HEK293 (cell line): ENCODE data around the gene DDAH1.

Experiments
- CTCF ChIA-PET: fragments of 350-600 bp; formaldehyde crosslinking; extraction: SDS; loops from one replicate; lab custom pipeline; 2021; ENCODE audit warnings: antibody characterized with exemption; lab: Yijun Ruan, JAX
- POLR2A ChIA-PET: fragments of 300-600 bp; formaldehyde crosslinking; extraction: SDS; loops from one replicate; lab custom pipeline; 2020; ENCODE audit warnings: antibody characterized with exemption, inconsistent platforms; lab: Yijun Ruan, JAX
- H3K27ac ChIP-seq: fragments of 200-500 bp; sonication (Bioruptor generic); 2 replicates; pipeline ENCODE4 v1.5.1; 2014; ENCODE audit warnings: low read depth, low read length, control low read depth, inconsistent platforms; ENCODE audit errors: extremely low read depth
- H3K36me3 ChIP-seq, 2 experiments: fragments of 200-500 bp in 1 of 2; sonication (Bioruptor generic) in 1 of 2; 1 replicate in 1 of 2; 2 replicates in 1 of 2; pipeline ENCODE4 v1.5.1; 2014 to 2017; ENCODE audit warnings: inconsistent platforms in 2 of 2, low read length in 2 of 2; ENCODE audit not compliant: control insufficient read depth in 2 of 2, insufficient read depth in 1 of 2
- H3K4me1 ChIP-seq: fragments of 200-500 bp; sonication (Bioruptor generic); 2 replicates; pipeline ENCODE4 v1.5.1; 2014; ENCODE audit warnings: mild to moderate bottlenecking, low read length, inconsistent platforms; ENCODE audit not compliant: control insufficient read depth, insufficient read depth
- H3K4me3 ChIP-seq: 2 replicates; pipeline ENCODE4 v1.5.1; 2011; ENCODE audit warnings: low read depth, mild to moderate bottlenecking, control low read depth, low read length, moderate library complexity
- H3K9me3 ChIP-seq: fragments of 200-500 bp; sonication (Bioruptor generic); 2 replicates; pipeline ENCODE4 v1.5.1; 2014; ENCODE audit warnings: low read depth, low read length, inconsistent platforms; ENCODE audit not compliant: control insufficient read depth, insufficient read depth
- BCL11A ChIP-seq: fragments of 450-650 bp; formaldehyde crosslinking; IDR thresholded peaks from 2 replicates; pipeline ENCODE4 v1.5.1; 2016; ENCODE audit warnings: low read depth, missing biosample characterization, missing genetic modification characterization
- CTCF ChIP-seq: fragments of 450-650 bp; formaldehyde crosslinking; IDR thresholded peaks from 2 replicates; pipeline ENCODE4 v1.5.1; 2016; ENCODE audit warnings: missing biosample characterization, missing genetic modification characterization
- GFI1B ChIP-seq: fragments of 450-650 bp; formaldehyde crosslinking; IDR thresholded peaks from 2 replicates; pipeline ENCODE4 v1.5.1; 2016; ENCODE audit warnings: missing biosample characterization, missing genetic modification characterization
- TRIM28 ChIP-seq: IDR thresholded peaks from 2 replicates; pipeline ENCODE4 v1.6.1; 2011; ENCODE audit warnings: low read length, control low read depth, borderline replicate concordance
- ZNF132 ChIP-seq: fragments of 450-650 bp; formaldehyde crosslinking; IDR thresholded peaks from 2 replicates; pipeline ENCODE4 v1.5.1; 2017; ENCODE audit warnings: missing biosample characterization, missing genetic modification characterization, borderline replicate concordance
- ZNF19 ChIP-seq: fragments of 450-650 bp; formaldehyde crosslinking; IDR thresholded peaks from 2 replicates; pipeline ENCODE4; 2016; ENCODE audit warnings: missing biosample characterization, missing genetic modification characterization, low read depth
- ZNF202 ChIP-seq: fragments of 450-650 bp; formaldehyde crosslinking; IDR thresholded peaks from 2 replicates; pipeline ENCODE4 v1.5.1; 2016; ENCODE audit warnings: missing biosample characterization, missing genetic modification characterization, borderline replicate concordance
- ZNF335 ChIP-seq: fragments of 450-650 bp; formaldehyde crosslinking; conservative IDR thresholded peaks from 2 replicates; pipeline ENCODE4 v1.5.1; 2016; ENCODE audit warnings: missing biosample characterization, missing genetic modification characterization
- ZNF362 ChIP-seq: fragments of 450-650 bp; formaldehyde crosslinking; IDR thresholded peaks from 2 replicates; pipeline ENCODE4 v1.5.1; 2016; ENCODE audit warnings: missing biosample characterization, missing genetic modification characterization
- ZNF394 ChIP-seq: fragments of 450-650 bp; formaldehyde crosslinking; IDR thresholded peaks from 2 replicates; pipeline ENCODE4 v1.5.1; 2016; ENCODE audit warnings: missing biosample characterization, missing genetic modification characterization, mild to moderate bottlenecking, moderate library complexity, borderline replicate concordance
- ZNF530 ChIP-seq: fragments of 450-650 bp; formaldehyde crosslinking; IDR thresholded peaks from 2 replicates; pipeline ENCODE4 v1.5.1; 2016; ENCODE audit warnings: low read depth, missing biosample characterization, missing genetic modification characterization
- ZNF548 ChIP-seq: fragments of 450-650 bp; formaldehyde crosslinking; IDR thresholded peaks from 2 replicates; pipeline ENCODE4 v1.5.1; 2016; ENCODE audit warnings: missing biosample characterization, missing genetic modification characterization
- ZNF600 ChIP-seq: fragments of 450-650 bp; formaldehyde crosslinking; IDR thresholded peaks from 2 replicates; pipeline ENCODE4 v1.5.1; 2016; ENCODE audit warnings: missing biosample characterization, missing genetic modification characterization
- ZNF792 ChIP-seq: fragments of 450-650 bp; formaldehyde crosslinking; IDR thresholded peaks from 2 replicates; pipeline ENCODE4 v1.5.1; 2016; ENCODE audit warnings: missing biosample characterization, missing genetic modification characterization
- ZSCAN16 ChIP-seq: fragments of 450-650 bp; formaldehyde crosslinking; IDR thresholded peaks from 2 replicates; pipeline ENCODE4 v1.5.1; 2016; ENCODE audit warnings: missing biosample characterization, missing genetic modification characterization
- TF ChIP-seq, protein P1 (sequence below): fragments of 450-650 bp; formaldehyde crosslinking; IDR thresholded peaks from 2 replicates; pipeline ENCODE4 v1.5.1; 2017; ENCODE audit warnings: missing biosample characterization, missing genetic modification characterization
- TF ChIP-seq, protein P2 (sequence below): fragments of 450-650 bp; formaldehyde crosslinking; conservative IDR thresholded peaks from 2 replicates; pipeline ENCODE4 v1.5.1; 2016; ENCODE audit warnings: low read depth, missing biosample characterization, missing genetic modification characterization

DDAH1 gene

DNA sequence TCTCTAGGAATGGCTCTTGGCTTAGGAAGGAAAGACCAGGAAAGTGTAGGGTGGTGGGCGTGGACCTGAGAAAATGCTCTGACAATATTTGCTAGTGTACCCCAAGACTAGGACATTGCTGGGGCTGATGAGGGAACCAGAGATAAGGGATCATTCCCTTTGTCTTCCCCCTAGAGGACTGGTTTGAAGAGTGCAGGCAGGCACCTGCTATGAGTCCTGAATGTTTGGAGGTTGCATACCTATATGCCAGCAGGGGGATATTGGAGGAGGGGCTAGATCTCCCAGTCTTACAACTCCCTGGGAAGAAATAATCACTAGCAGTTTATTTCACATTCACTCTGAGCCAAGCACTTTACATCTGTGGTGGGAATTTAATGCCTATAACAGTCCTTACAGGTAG, 182.5 kb downstream of the DDAH1 start:
- Histone ChIP-seq H3K27ac (no peak overlapping the region), H3K36me3 (no peaks in the 10 kb centered on the region), H3K9me3 (no peaks in the 10 kb centered on the region), H3K4me1 (no peaks in the 10 kb centered on the region), H3K4me3 (no peak overlapping the region)
- POLR2A ChIA-PET = no interaction called here
- CTCF ChIA-PET = interaction anchor here (1.1 to 2.1 kb wide), 2 partner anchors 15 to 26 kb away, joined by 3 to 7 read pairs; no protein-coding TSS in a partner anchor
- TF ChIP-seq ZNF335 (tag by site-specific recombination) (peak; percentile 53; the same call in 1 of the 2 replicates), ZNF202 (tag by site-specific recombination) (no peak), CTCF (peak; percentile 50; the same call in 1 of the 2 replicates)

DNA sequence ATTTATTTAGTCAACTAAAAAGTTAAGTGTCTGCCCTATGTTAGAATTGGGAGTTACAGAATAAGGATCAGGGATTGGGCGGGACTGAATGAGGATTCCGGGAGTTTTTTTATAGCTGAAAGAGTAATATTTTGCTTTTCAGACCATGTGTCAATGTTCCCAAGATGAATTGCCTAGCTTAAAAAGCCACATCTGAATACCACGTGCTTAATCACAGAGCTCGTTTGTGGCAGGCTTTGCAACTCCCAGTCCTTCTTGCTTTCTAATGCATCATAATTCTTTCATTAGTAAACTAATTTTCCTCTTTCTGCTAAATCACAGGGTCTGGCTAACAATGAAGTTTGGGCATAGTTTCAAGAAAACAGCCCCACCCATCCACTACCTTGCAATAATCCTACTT, 184.3 kb downstream of the DDAH1 start:
- ChIA-PET CTCF (interaction anchor here (0.6 to 2.1 kb wide), 4 partner anchors 9 to 1210 kb away, joined by 3 to 7 read pairs (median 4); no protein-coding TSS in a partner anchor), POLR2A (no interaction called here)
- H3K36me3 ChIP-seq = no peaks in the 10 kb centered on the region
- H3K27ac ChIP-seq = no peak overlapping the region
- H3K9me3 ChIP-seq = no peaks in the 10 kb centered on the region
- TF ChIP-seq GFI1B (tag by site-specific recombination) (no peak), ZNF132 (no peak), ZNF600 (tag by site-specific recombination) (no peak), ZNF530 (no peak), ZNF19 (tag by site-specific recombination) (no peak), ZNF394 (tag by site-specific recombination) (no peak), ZNF548 (no peak), ZSCAN16 (tag by site-specific recombination) (no peak)
- TF ChIP-seq, protein P1, sequence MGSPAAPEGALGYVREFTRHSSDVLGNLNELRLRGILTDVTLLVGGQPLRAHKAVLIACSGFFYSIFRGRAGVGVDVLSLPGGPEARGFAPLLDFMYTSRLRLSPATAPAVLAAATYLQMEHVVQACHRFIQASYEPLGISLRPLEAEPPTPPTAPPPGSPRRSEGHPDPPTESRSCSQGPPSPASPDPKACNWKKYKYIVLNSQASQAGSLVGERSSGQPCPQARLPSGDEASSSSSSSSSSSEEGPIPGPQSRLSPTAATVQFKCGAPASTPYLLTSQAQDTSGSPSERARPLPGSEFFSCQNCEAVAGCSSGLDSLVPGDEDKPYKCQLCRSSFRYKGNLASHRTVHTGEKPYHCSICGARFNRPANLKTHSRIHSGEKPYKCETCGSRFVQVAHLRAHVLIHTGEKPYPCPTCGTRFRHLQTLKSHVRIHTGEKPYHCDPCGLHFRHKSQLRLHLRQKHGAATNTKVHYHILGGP (tag by site-specific recombination) = no peak
- H3K4me3 ChIP-seq = no peak overlapping the region
- H3K4me1 ChIP-seq = no peaks in the 10 kb centered on the region

- Histone ChIP-seq H3K4me3 (no peak overlapping the region), H3K4me1 (peaks cover 2% of the 10 kb centered on the region), H3K36me3 (no peaks in the 10 kb centered on the region), H3K27ac (no peak overlapping the region), H3K9me3 (no peaks in the 10 kb centered on the region)
- POLR2A ChIA-PET = no interaction called here
- CTCF ChIA-PET = interaction anchor here (1.1 kb wide), 1 partner anchor 14 kb away, joined by 3 read pairs; no protein-coding TSS in a partner anchor
- TF ChIP-seq TRIM28 (peak; percentile 49; the same call in 1 of the 2 replicates), BCL11A (tag by site-specific recombination) (no peak), ZNF394 (tag by site-specific recombination) (no peak), ZNF362 (tag by site-specific recombination) (no peak), ZNF792 (tag by site-specific recombination) (no peak)
- TF ChIP-seq, protein P2, sequence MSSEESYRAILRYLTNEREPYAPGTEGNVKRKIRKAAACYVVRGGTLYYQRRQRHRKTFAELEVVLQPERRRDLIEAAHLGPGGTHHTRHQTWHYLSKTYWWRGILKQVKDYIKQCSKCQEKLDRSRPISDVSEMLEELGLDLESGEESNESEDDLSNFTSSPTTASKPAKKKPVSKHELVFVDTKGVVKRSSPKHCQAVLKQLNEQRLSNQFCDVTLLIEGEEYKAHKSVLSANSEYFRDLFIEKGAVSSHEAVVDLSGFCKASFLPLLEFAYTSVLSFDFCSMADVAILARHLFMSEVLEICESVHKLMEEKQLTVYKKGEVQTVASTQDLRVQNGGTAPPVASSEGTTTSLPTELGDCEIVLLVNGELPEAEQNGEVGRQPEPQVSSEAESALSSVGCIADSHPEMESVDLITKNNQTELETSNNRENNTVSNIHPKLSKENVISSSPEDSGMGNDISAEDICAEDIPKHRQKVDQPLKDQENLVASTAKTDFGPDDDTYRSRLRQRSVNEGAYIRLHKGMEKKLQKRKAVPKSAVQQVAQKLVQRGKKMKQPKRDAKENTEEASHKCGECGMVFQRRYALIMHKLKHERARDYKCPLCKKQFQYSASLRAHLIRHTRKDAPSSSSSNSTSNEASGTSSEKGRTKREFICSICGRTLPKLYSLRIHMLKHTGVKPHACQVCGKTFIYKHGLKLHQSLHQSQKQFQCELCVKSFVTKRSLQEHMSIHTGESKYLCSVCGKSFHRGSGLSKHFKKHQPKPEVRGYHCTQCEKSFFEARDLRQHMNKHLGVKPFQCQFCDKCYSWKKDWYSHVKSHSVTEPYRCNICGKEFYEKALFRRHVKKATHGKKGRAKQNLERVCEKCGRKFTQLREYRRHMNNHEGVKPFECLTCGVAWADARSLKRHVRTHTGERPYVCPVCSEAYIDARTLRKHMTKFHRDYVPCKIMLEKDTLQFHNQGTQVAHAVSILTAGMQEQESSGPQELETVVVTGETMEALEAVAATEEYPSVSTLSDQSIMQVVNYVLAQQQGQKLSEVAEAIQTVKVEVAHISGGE (tag by site-specific recombination) = no peak
These were observed 185.4 kb downstream of the DDAH1 start for GRCh38 chr1:85279458-85280080.
